HG03575 (cell line): ENCODE results near the gene LRRC1.

Experiments
- ATAC-seq: cut with Tn5 transposase; IDR thresholded peaks from one replicate; pipeline ENCODE4 v1.9.1; 2021; ENCODE audit not compliant: unreplicated experiment, insufficient number of reproducible peaks, low FRiP score; ENCODE audit errors: extremely low read depth

LRRC1 gene

GRCh38 chr6:53831936-53832660 lies 37.3 kb downstream of the LRRC1 start:
- ATAC-seq = no peak

DNA sequence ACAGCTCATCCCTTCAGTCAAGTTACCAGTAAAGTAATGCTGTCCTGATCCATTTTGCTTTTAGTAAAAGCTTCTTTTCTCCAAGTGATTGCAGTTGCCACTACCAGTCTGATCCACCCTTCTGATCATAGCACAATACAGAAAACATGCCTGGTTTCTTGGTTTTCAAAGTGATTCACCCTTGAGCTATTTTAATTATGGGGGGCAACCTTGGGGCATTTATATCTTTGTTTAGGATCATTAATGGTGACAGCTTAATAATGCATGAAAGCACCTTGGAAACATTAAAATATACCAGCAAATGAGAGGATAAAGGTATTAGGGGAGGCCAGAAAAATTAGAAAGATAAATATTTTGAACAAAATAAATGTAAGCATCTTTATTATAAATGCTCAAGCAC lies 38.4 kb downstream of the LRRC1 start:
- ATAC-seq = no peak

- ATAC-seq = no peak
These were observed 39.3 kb downstream of the LRRC1 start for GRCh38 chr6:53834132-53834531.

GRCh38 chr6:53837865-53838769 lies 43.3 kb downstream of the LRRC1 start:
- ATAC-seq = no peak

GRCh38 chr6:53840027-53840426 lies 45.2 kb downstream of the LRRC1 start:
- ATAC-seq = no peak

DNA sequence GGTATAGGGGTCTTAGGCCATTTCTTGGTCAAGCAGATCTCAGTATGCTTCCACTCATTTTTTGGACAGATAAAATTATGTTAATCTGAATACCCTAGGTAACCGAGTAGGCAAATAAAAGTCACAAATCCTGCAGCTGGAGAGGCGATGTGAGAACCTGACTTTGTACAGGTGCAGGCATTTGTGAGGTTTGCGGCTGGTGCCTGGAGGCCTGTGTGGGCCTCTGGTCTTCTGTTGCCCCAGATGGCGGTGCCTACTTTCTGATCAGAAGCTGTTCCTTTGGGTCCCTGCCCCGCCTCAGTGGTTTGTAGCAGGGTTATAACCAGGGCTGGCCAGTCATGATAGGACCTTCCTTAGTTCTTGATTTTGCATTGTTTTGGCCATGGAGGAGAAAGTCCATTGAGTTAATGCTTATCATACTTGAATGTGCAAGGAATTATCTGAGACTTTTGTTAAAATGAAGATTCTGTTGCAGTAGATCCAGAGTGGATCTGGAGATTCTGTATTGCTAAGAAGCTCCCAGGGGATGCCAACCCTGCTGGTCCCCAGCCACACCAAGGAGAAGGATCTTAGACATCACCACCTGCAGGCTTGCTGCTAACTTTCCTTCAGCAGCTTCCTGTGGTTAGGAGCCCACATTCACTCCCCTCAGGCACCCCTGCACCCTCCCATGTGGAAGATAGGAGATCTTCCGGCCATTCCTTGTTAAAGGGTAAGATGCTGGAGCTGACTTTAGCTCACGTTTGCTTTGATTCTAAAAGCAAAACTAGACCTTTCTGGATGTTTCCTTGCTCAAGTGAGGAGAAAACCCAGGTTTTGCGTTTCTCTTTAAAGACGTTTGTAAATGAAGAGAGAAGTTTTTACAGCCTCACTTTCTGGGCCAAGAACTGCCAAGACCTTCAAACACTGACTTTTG lies 50.7 kb downstream of the LRRC1 start:
- ATAC-seq = no peak

DNA sequence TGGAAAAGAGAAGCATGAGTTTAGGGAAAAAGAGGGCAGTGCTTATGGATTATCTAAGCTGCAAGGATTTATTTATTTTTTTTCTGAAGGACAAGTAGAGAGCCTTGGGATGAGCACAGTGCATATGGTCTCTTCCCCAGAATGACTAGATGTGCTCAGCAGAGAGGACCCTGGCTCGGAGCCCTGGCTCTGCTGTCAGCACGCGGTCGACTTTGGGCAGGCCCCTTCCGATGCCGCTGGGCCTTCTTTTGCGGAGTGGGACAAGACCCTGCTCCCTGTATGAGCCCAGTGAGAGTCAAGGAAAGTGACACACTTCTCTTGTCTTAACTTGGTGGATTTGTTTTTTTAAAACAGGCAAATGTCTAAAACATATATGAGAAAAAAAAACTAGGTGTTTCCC lies 51.4 kb downstream of the LRRC1 start:
- no peak for ATAC-seq

DNA sequence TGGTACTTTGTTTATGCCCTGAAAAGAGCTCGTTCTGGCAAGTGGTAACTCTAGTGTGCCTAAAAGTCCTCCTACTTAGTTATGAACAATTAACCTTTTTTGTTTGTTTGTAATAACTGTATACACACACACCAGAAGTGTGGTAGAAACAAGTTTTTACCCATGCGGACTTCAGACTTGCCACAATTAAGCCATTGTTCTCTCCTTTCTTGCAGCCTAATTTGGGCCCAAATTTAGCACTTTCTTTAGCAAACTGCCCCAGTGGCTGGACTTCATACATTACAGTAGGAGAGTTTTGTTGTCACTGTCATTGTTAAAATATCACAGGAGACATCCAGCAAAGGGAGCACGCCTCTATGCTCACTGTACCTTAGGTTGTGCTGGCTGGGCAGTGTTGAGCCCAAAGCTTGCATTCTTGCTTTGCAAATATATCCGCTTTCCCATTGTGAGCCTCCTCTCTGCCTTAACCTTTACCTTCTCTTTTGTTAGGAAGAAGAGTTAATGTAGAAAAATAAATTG lies 53.0 kb downstream of the LRRC1 start:
- no peak for ATAC-seq

- ATAC-seq = no peak
These were observed 55.7 kb downstream of the LRRC1 start for GRCh38 chr6:53850527-53850926.

- ATAC-seq = no peak
These were observed 56.8 kb downstream of the LRRC1 start for GRCh38 chr6:53851561-53851960.

DNA sequence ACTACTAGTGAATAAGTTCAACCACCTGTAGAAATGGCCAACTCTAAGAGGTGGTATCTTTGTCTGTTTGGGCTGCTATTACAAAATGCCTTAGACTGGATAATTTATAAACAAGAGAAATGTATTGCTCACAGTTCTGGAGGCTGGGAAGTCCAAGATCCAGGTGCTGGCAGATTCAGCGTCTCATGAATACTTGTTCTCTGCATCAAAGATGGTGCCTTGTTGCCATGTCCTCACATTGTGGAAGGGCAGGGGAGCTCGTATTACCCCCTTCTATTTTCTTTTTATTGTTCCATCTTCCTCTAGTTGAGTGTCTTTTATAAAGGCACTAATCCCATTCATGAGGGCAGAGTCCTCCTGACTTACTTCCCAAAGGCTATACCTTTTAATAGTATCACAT lies 58.0 kb downstream of the LRRC1 start:
- ATAC-seq = no peak

GRCh38 chr6:53854843-53855567 lies 60.2 kb downstream of the LRRC1 start:
- ATAC-seq = peak; percentile 75

DNA sequence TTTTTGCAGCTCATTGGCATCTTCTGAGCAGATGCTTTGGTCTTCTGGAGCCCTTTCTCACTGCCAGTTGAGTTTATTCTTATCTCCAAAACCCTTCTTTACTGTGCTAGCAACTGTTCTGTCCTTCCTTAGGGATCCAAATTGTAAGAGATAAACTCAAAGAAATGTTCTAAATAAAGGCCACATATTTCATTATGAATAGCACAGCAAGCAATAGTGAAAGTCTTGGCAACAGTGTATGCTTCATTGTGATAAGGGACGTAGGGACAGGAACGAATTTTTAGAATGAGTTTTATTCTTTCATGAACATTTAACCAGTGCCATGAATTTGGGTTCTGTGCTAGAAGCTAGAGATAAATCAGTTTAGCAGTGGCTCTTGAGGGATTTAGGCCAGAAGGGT lies 61.1 kb downstream of the LRRC1 start:
- ATAC-seq = no peak

DNA sequence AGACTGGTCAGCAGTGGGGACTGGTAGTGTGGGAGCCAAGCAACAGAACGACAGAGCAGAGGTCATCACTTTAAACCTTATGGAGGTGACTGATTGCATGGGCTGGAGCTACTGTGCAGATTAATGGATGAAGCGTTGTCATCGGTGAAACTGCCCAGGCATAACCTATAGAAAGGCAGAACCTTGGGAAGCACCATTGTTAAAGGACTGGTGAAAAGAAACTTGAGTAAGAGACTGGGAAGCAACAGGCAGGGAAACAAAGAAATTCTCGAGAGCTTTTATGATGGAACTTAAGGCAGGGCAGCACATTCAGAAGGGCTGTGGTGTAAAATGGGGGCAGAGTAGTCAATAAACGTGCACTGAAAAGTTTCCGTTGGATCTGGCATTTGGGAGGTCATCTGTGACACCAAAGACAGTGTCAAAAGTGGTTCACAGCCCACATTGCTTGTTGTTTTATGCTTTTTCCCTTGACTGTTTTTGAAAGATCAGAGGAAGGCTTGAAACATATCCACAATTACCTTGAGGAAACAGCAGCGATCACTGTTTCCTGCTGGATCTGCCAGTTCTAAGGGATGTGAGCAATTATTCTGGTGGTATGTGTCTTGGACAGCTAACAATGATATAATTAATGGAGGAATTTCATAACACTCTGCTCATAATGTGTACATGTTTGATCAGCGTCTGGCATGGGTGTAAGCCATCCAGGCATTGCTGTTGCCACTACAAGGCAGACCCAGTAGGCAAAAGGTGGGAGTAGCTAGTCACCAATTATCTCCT lies 62.7 kb downstream of the LRRC1 start:
- ATAC-seq = no peak

- ATAC-seq = no peak
These were observed 63.4 kb downstream of the LRRC1 start for GRCh38 chr6:53858196-53858595.

- no peak for ATAC-seq
These were observed 64.1 kb downstream of the LRRC1 start for GRCh38 chr6:53858913-53859312.

DNA sequence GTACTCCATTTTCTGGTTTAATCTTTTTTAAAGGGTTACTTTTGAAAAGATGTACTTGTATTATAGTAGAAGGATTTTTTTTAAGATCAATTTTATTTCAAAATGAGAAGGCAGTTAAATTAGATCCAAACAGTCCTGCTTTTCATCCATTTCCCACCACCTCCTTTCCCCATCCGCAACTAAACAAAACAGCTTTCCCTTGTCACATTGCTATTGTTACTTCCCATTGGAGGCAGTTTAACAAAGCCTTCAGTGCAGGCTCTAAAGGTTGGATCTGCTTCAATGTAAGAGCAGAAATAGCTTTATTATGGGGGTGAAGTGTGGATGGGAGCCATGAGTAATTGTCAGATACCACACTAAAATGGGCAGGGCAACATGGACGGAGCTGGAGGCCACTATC lies 65.7 kb downstream of the LRRC1 start:
- ATAC-seq = no peak

DNA sequence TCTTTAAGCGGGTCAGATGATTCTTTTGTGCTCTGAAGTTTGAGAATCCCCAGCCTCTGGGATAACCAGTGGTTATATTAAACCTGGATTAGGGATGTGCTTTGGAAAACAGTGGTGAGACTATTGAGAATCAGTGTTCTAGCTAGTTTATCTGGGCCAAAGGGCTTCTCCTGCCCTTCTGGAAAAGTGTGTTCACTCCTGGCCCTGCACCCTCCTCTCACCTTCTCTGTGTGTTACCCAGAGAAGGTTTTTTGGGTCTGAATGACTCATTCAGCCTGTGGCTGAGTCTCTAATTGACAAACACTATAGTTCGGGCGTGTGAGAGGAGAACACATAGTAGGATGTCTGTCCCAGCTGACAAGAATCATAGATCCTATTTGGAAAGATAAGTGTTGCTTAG lies 66.7 kb downstream of the LRRC1 start:
- ATAC-seq = no peak
